Neural progenitor cell (in vitro differentiated cells): ENCODE data around the gene SLC34A1. TPM values are rescaled to one million over a fixed set of nuclear protein-coding genes. Genes with fewer than 3 reads are reported as not detected.
A peak's percentile ranks its signal among the peaks of the same experiment; 100 is the strongest.

Experiments
- DNase-seq: peaks from one replicate; pipeline ENCODE4 v3.0.0-alpha.2; 2016; ENCODE audit warnings: low spot score
- H2AFZ ChIP-seq: fragments of 200-600 bp; sonication (generic); replicated peaks from 2 replicates; pipeline ENCODE4 v1.6.1; 2016; ENCODE audit warnings: antibody characterized with exemption
- H3F3A ChIP-seq: fragments of 200-600 bp; sonication (generic); 2 replicates; pipeline ENCODE4 v1.6.1; 2016; ENCODE audit warnings: antibody characterized with exemption, low read depth
- H3K27ac ChIP-seq: fragments of 200-600 bp; sonication (generic); 2 replicates; pipeline ENCODE4 v1.5.1; 2016; ENCODE audit warnings: mild to moderate bottlenecking
- H3K27me3 ChIP-seq: fragments of 200-600 bp; sonication (generic); 2 replicates; pipeline ENCODE4 v1.6.1; 2016; ENCODE audit warnings: mild to moderate bottlenecking, moderate library complexity
- H3K36me3 ChIP-seq: fragments of 200-600 bp; sonication (generic); 2 replicates; pipeline ENCODE4 v1.5.1; 2016
- H3K4me1 ChIP-seq: fragments of 200-600 bp; sonication (generic); 2 replicates; pipeline ENCODE4 v1.6.1; 2016; ENCODE audit warnings: mixed run types
- H3K4me2 ChIP-seq: fragments of 200-600 bp; sonication (generic); 2 replicates; pipeline ENCODE4 v1.6.1; 2016
- H3K4me3 ChIP-seq: fragments of 200-600 bp; sonication (generic); 2 replicates; pipeline ENCODE4 v1.5.1; 2016
- H3K79me2 ChIP-seq: fragments of 200-600 bp; sonication (generic); 2 replicates; pipeline ENCODE4 v1.6.1; 2016; ENCODE audit warnings: low read depth
- H3K9ac ChIP-seq: fragments of 200-600 bp; sonication (generic); 2 replicates; pipeline ENCODE4 v1.6.1; 2016
- H3K9me3 ChIP-seq: fragments of 200-600 bp; sonication (generic); 2 replicates; pipeline ENCODE4 v1.5.1; 2016; ENCODE audit warnings: low read depth
- H4K20me1 ChIP-seq: fragments of 200-600 bp; sonication (generic); 2 replicates; pipeline ENCODE4 v1.6.1; 2016; ENCODE audit warnings: low read depth
- H3K27ac Mint-ChIP-seq: 3 replicates; pipeline ENCODE4 v1.8.0; 2021; ENCODE audit warnings: mixed read lengths
- H3K27me3 Mint-ChIP-seq: 2 replicates; pipeline ENCODE4 v1.8.0; 2022; ENCODE audit warnings: low read depth, mild to moderate bottlenecking, inconsistent platforms, moderate library complexity, mixed read lengths; ENCODE audit not compliant: insufficient read depth
- H3K36me3 Mint-ChIP-seq: 3 replicates; pipeline ENCODE4 v1.8.0; 2021; ENCODE audit warnings: mixed read lengths
- H3K4me1 Mint-ChIP-seq: 3 replicates; pipeline ENCODE4 v1.8.0; 2021; ENCODE audit warnings: mixed read lengths
- H3K4me3 Mint-ChIP-seq: 3 replicates; pipeline ENCODE4 v1.8.0; 2021; ENCODE audit warnings: mild to moderate bottlenecking, moderate library complexity, mixed read lengths
- H3K9me3 Mint-ChIP-seq: 3 replicates; pipeline ENCODE4 v1.8.0; 2020; ENCODE audit warnings: mixed read lengths
- CTCF ChIP-seq: fragments of 200-600 bp; sonication (generic); IDR thresholded peaks from 2 replicates; pipeline ENCODE4 v1.5.1; 2017; ENCODE audit warnings: antibody characterized with exemption, mild to moderate bottlenecking
- EZH2 ChIP-seq: fragments of 200-600 bp; sonication (generic); IDR thresholded peaks from 2 replicates; pipeline ENCODE4 v1.6.1; 2017; ENCODE audit warnings: antibody characterized with exemption, mild to moderate bottlenecking, moderate library complexity
- EZH2phosphoT487 ChIP-seq: fragments of 200-600 bp; sonication (generic); IDR thresholded peaks from 2 replicates; pipeline ENCODE4 v1.6.1; 2017; ENCODE audit warnings: antibody characterized with exemption
- total RNA-seq: library from RNA; depleted of rRNA; stranded (reverse); fragments of >200 nt; gene quantifications from 2 replicates; pipeline ENCODE4 v1.2.3, GENCODE V29; 2015; ENCODE audit warnings: low replicate concordance

Gene SLC34A1
- total RNA-seq, 1 donor from 2014 or later: not detected

- Mint-ChIP-seq H3K4me3 (peak overlapping the region; percentile 81), H3K27ac (no peak overlapping the region), H3K9me3 (no peaks in the 10 kb centered on the region), H3K27me3 (peaks cover 19% of the 10 kb centered on the region), H3K36me3 (no peaks in the 10 kb centered on the region), H3K4me1 (peaks cover 53% of the 10 kb centered on the region)
- Histone ChIP-seq H3K27ac (no peak overlapping the region), H3K36me3 (no peaks in the 10 kb centered on the region), H3K9ac (no peak overlapping the region), H3K9me3 (no peaks in the 10 kb centered on the region), H3K79me2 (no peaks in the 10 kb centered on the region), H4K20me1 (no peaks in the 10 kb centered on the region), H3K4me3 (peak overlapping the region; percentile 46), H3K4me2 (peak overlapping the region; percentile 75), H2AFZ (peak overlapping the region; percentile 48), H3K27me3 (peaks cover 33% of the 10 kb centered on the region), H3K4me1 (peaks cover 19% of the 10 kb centered on the region), H3F3A (peaks cover 27% of the 10 kb centered on the region)
- DNase-seq: peak; percentile 83
- no peak for TF ChIP-seq EZH2phosphoT487
- TF ChIP-seq EZH2: no peak
- peak; percentile 22 for TF ChIP-seq CTCF
Observed at GRCh38 chr5:177362610-177363507, 21.4 kb upstream of the SLC34A1 start.

GRCh38 chr5:177363565-177363964 lies 20.7 kb upstream of the SLC34A1 start:
- Histone ChIP-seq H3K36me3 (no peaks in the 10 kb centered on the region), H4K20me1 (no peaks in the 10 kb centered on the region), H3K4me2 (peak overlapping the region; percentile 75), H3K27me3 (peaks cover 40% of the 10 kb centered on the region), H3K4me1 (peaks cover 19% of the 10 kb centered on the region), H3K27ac (no peak overlapping the region), H3F3A (peaks cover 33% of the 10 kb centered on the region), H3K9me3 (no peaks in the 10 kb centered on the region), H3K9ac (no peak overlapping the region), H3K79me2 (no peaks in the 10 kb centered on the region), H2AFZ (peak overlapping the region; percentile 48), H3K4me3 (peak overlapping the region; percentile 46)
- Mint-ChIP-seq H3K4me3 (peak overlapping the region; percentile 81), H3K36me3 (no peaks in the 10 kb centered on the region), H3K27ac (no peak overlapping the region), H3K4me1 (peaks cover 54% of the 10 kb centered on the region), H3K9me3 (no peaks in the 10 kb centered on the region), H3K27me3 (peaks cover 19% of the 10 kb centered on the region)
- TF ChIP-seq CTCF: no peak
- TF ChIP-seq EZH2phosphoT487: no peak
- no peak for TF ChIP-seq EZH2
- DNase-seq: no peak

GRCh38 chr5:177364159-177364962 lies 19.9 kb upstream of the SLC34A1 start:
- H3K9me3 ChIP-seq: no peaks in the 10 kb centered on the region
- Mint-ChIP-seq H3K36me3 (no peaks in the 10 kb centered on the region), H3K4me3 (peak overlapping the region; percentile 75), H3K27me3 (peaks cover 22% of the 10 kb centered on the region), H3K27ac (peak overlapping the region; percentile 50), H3K4me1 (peaks cover 53% of the 10 kb centered on the region), H3K9me3 (no peaks in the 10 kb centered on the region)
- TF ChIP-seq CTCF (no peak), EZH2 (no peak), EZH2phosphoT487 (no peak)
- H3K9ac ChIP-seq: no peak overlapping the region
- H3K4me1 ChIP-seq: peaks cover 19% of the 10 kb centered on the region
- no peaks in the 10 kb centered on the region for H3K79me2 ChIP-seq
- no peak for DNase-seq
- H3K4me3 ChIP-seq: no peak overlapping the region
- no peaks in the 10 kb centered on the region for H4K20me1 ChIP-seq
- no peak overlapping the region for H3K27ac ChIP-seq
- no peak overlapping the region for H2AFZ ChIP-seq
- peaks cover 44% of the 10 kb centered on the region for H3K27me3 ChIP-seq
- peaks cover 38% of the 10 kb centered on the region for H3F3A ChIP-seq
- no peak overlapping the region for H3K4me2 ChIP-seq
- no peaks in the 10 kb centered on the region for H3K36me3 ChIP-seq
